Transverse colon (tissue), 4 donors: ENCODE data around the gene SEMA4D. TPM values are rescaled to one million over a fixed set of nuclear protein-coding genes. Genes with fewer than 3 reads are reported as not detected.

Source experiments
- DNase-seq: peaks from one replicate; pipeline ENCODE4 v3.0.0-alpha.2; 2019
- H3K27ac ChIP-seq, 4 donors: fragments of 200-600 bp; sonication (generic); 2 replicates each; pipeline ENCODE4 v1.5.1; 2016 to 2018; ENCODE audit warnings: inconsistent platforms in 4 of 4
- H3K27me3 ChIP-seq: fragments of 200-600 bp; sonication (generic); 2 replicates; pipeline ENCODE4 v1.5.1; 2017; ENCODE audit warnings: inconsistent platforms
- H3K36me3 ChIP-seq, 4 donors: fragments of 200-600 bp; sonication (generic); 2 replicates each; pipeline ENCODE4 v1.5.1; 2017 to 2019; ENCODE audit warnings: inconsistent platforms in 4 of 4
- H3K4me1 ChIP-seq, 4 donors: fragments of 200-600 bp; sonication (generic); 2 replicates each; pipeline ENCODE4 v1.5.1; 2017 to 2020; ENCODE audit warnings: inconsistent platforms in 4 of 4
- H3K4me3 ChIP-seq, 4 donors: fragments of 200-600 bp; sonication (generic); 1 replicate in 1 of 4; 2 replicates in 3 of 4; pipeline versions ENCODE4 v1.5.1 to v1.6.1; 2017 to 2019; ENCODE audit warnings: inconsistent platforms in 4 of 4
- H3K9me3 ChIP-seq, 2 donors: fragments of 200-600 bp; sonication (generic); 2 replicates each; pipeline ENCODE4 v1.5.1; 2017 to 2019; ENCODE audit warnings: inconsistent platforms in 2 of 2
- CTCF ChIP-seq, 5 experiments: fragments of 200-600 bp in 3 of 5; fragments of 450-650 bp in 2 of 5; sonication (generic) in 3 of 5; IDR thresholded peaks; 1 replicate in 2 of 5; 2 replicates in 3 of 5; pipeline ENCODE4 v1.5.1; 2016 to 2017; ENCODE audit warnings: antibody characterized with exemption in 5 of 5, inconsistent platforms in 3 of 5, mild to moderate bottlenecking in 2 of 5, moderate library complexity in 1 of 5
- EP300 ChIP-seq: sonication (generic); formaldehyde crosslinking; IDR thresholded peaks from one replicate; pipeline ENCODE4 v1.6.1; 2017; ENCODE audit warnings: antibody characterized with exemption, low read depth
- POLR2A ChIP-seq: fragments of 450-650 bp; IDR thresholded peaks from one replicate; pipeline ENCODE4 v1.6.1; 2016; ENCODE audit warnings: antibody characterized with exemption, mild to moderate bottlenecking, moderate library complexity
- POLR2AphosphoS5 ChIP-seq, 3 donors: sonication (generic); formaldehyde crosslinking; IDR thresholded peaks; one replicate each; pipeline ENCODE4 v1.6.1; 2016; ENCODE audit warnings: antibody characterized with exemption in 3 of 3
- WGBS, 2 donors: methylation state at CpG; one replicate each; pipeline ENCODE4 v1.1.5; 2018; ENCODE audit warnings: low coverage in 1 of 2; 5-methylcytosine and 5-hydroxymethylcytosine counted together
- in situ Hi-C, 4 donors: fragments of 200-750 bp; cut with MboI; loops; one replicate each; pipeline versions ENCODE4 v1.15.0 to v1.15.1; 2017; ENCODE audit warnings: low sequenced_read_pairs in 3 of 4, low pct_ligation_motif_present in 1 of 4, low pct_unique_long_range_greater_than_20kb in 1 of 4
- intact Hi-C: fragments of 100-400 bp; cut with DNase I; formaldehyde crosslinking; loops from one replicate; pipeline ENCODE4 v1.15.1; 2023; ENCODE audit warnings: low total_unique reads
- total RNA-seq, 4 donors: library from RNA; depleted of rRNA; stranded (reverse); fragments of >200 nt; gene quantifications; one replicate each; pipeline ENCODE4 v1.1.0, GENCODE V29; 2016

SEMA4D gene
- total RNA-seq, 4 donors from 2014 or later = 8.7 to 29.1 (median 14.5) TPM

GRCh38 chr9:89418882-89419640 is 78.9 kb downstream of the SEMA4D start:
- intact Hi-C loops = no loop called here
- Histone ChIP-seq H3K9me3 (no peaks in the 10 kb centered on the region), H3K4me1 (no peaks in the 10 kb centered on the region), H3K36me3 (no peaks in the 10 kb centered on the region), H3K4me3 (peak overlapping the region in 1 of 4 donors; percentile 1), H3K27ac (peak overlapping the region; percentile 29 to 40 (median 36)), H3K27me3 (no peaks in the 10 kb centered on the region)
- in situ Hi-C loops = loop anchor here in 3 of 4 donors (25.0 kb wide), 1 partner anchor 118 kb away; no protein-coding TSS in a partner anchor
- 60% methylated on average over 1 to 21 of the region's 21 CpGs for WGBS, 2 donors
- DNase-seq = peak; percentile 66
- no peak for TF ChIP-seq POLR2A
- no peak for TF ChIP-seq CTCF (IDR thresholded peaks at IDR 0.05)
- no peak for TF ChIP-seq POLR2AphosphoS5 (IDR thresholded peaks at IDR 0.05)

GRCh38 chr9:89418474-89418845 is 79.5 kb downstream of the SEMA4D start:
- Histone ChIP-seq H3K4me3 (peak overlapping the region in 1 of 4 donors; percentile 1), H3K27me3 (no peaks in the 10 kb centered on the region), H3K4me1 (no peaks in the 10 kb centered on the region), H3K36me3 (no peaks in the 10 kb centered on the region), H3K9me3 (no peaks in the 10 kb centered on the region), H3K27ac (peak overlapping the region; percentile 29 to 40 (median 36))
- DNase-seq = no peak
- intact Hi-C loops (no loop called here), in situ Hi-C loops (loop anchor here in 3 of 4 donors (25.0 kb wide), 1 partner anchor 119 kb away; no protein-coding TSS in a partner anchor)
- no peak for TF ChIP-seq POLR2AphosphoS5 (IDR thresholded peaks at IDR 0.05)
- TF ChIP-seq CTCF (IDR thresholded peaks at IDR 0.05) = no peak
- TF ChIP-seq EP300 = no peak
- no peak for TF ChIP-seq POLR2A
- 63% methylated on average over 9 of the region's 9 CpGs; no CpG with 5 or more reads in 1 of the 2 donors for WGBS, 2 donors

- no peaks in the 10 kb centered on the region for H3K27me3 ChIP-seq
- TF ChIP-seq CTCF (IDR thresholded peaks at IDR 0.05) (no peak), EP300 (no peak), POLR2A (no peak), POLR2AphosphoS5 (IDR thresholded peaks at IDR 0.05) (no peak)
- WGBS, 2 donors = 48 to 72% methylated on average over 4 to 6 of the region's 6 CpGs
- H3K27ac ChIP-seq = peak overlapping the region in 3 of 4 donors; percentile 29 to 40 (median 35)
- DNase-seq = no peak
- intact Hi-C loops = no loop called here
- no peaks in the 10 kb centered on the region for H3K9me3 ChIP-seq
- no peak overlapping the region for H3K4me3 ChIP-seq
- no peaks in the 10 kb centered on the region for H3K36me3 ChIP-seq
- in situ Hi-C loops = loop anchor here in 3 of 4 donors (25.0 kb wide), 1 partner anchor 119 kb away; no protein-coding TSS in a partner anchor
- H3K4me1 ChIP-seq = no peaks in the 10 kb centered on the region
Observed at GRCh38 chr9:89417832-89418473, 80.0 kb downstream of the SEMA4D start.

GRCh38 chr9:89414670-89415324 is 83.1 kb downstream of the SEMA4D start:
- TF ChIP-seq POLR2A = no peak
- Histone ChIP-seq H3K9me3 (no peaks in the 10 kb centered on the region), H3K27ac (no peak overlapping the region), H3K4me3 (no peak overlapping the region), H3K4me1 (peaks cover 0 to 2% (median 0%) of the 10 kb centered on the region in 4 donors), H3K27me3 (no peaks in the 10 kb centered on the region), H3K36me3 (no peaks in the 10 kb centered on the region)
- no peak for DNase-seq
- intact Hi-C loops (no loop called here), in situ Hi-C loops (loop anchor here in 3 of 4 donors (25.0 kb wide), 1 partner anchor 123 kb away; no protein-coding TSS in a partner anchor)
- 92% methylated on average over 9 of the region's 9 CpGs; no CpG with 5 or more reads in 1 of the 2 donors for WGBS, 2 donors
